ENCODE results near the gene CTSF.
"Not testable (repeated sequence)": the region's sequence is repeated elsewhere in the genome, so short reads cannot be mapped to it uniquely, and the experiment has no call there.

CTSF gene

GRCh38 chr11:66609721-66610617 is 41.6 kb upstream of the CTSF start:
- H3K4me3 Mint-ChIP-seq: no peak overlapping the region
- DNase-seq: no peak
- H3K27me3 Mint-ChIP-seq (ENCODE audit: low read depth, poor library complexity): no peaks in the 10 kb centered on the region
- H3K4me1 Mint-ChIP-seq: peaks cover under 1% of the 10 kb centered on the region
- H3K36me3 Mint-ChIP-seq (ENCODE audit: low read depth): peaks cover 22% of the 10 kb centered on the region
- H3K27ac Mint-ChIP-seq: no peak overlapping the region
- TF ChIP-seq CTCF (IDR thresholded peaks at IDR 0.05): no peak
- H3K9me3 Mint-ChIP-seq: peaks cover 7% of the 10 kb centered on the region

- peak overlapping the region; percentile 83 for H3K27ac Mint-ChIP-seq
- no peak overlapping the region for H3K4me3 Mint-ChIP-seq
- H3K9me3 Mint-ChIP-seq: peaks cover 7% of the 10 kb centered on the region
- H3K27me3 Mint-ChIP-seq (ENCODE audit: low read depth, poor library complexity): no peaks in the 10 kb centered on the region
- peaks cover 32% of the 10 kb centered on the region for H3K36me3 Mint-ChIP-seq (ENCODE audit: low read depth)
- DNase-seq: no peak
- TF ChIP-seq CTCF (IDR thresholded peaks at IDR 0.05): no peak
- H3K4me1 Mint-ChIP-seq: peaks cover 5% of the 10 kb centered on the region
Observed at GRCh38 chr11:66607126-66607834, 38.9 kb upstream of the CTSF start.

GRCh38 chr11:66606608-66607007 is 38.2 kb upstream of the CTSF start:
- not testable (repeated sequence) for H3K27ac Mint-ChIP-seq; H3K4me3 Mint-ChIP-seq; H3K9me3 Mint-ChIP-seq; DNase-seq; H3K4me1 Mint-ChIP-seq; H3K27me3 Mint-ChIP-seq (ENCODE audit: low read depth, poor library complexity)
- H3K36me3 Mint-ChIP-seq (ENCODE audit: low read depth): peaks cover 36% of the 10 kb centered on the region

- no peak for TF ChIP-seq CTCF (IDR thresholded peaks at IDR 0.05)
- no peak for DNase-seq
- Mint-ChIP-seq H3K27ac (no peak overlapping the region), H3K4me1 (peaks cover 8% of the 10 kb centered on the region), H3K27me3 (ENCODE audit: low read depth, poor library complexity) (no peaks in the 10 kb centered on the region), H3K9me3 (peaks cover 3% of the 10 kb centered on the region), H3K4me3 (no peak overlapping the region), H3K36me3 (ENCODE audit: low read depth) (peaks cover 42% of the 10 kb centered on the region)
Observed at GRCh38 chr11:66604155-66604554, 35.7 kb upstream of the CTSF start.

GRCh38 chr11:66603072-66603471 is 34.7 kb upstream of the CTSF start:
- no peak for TF ChIP-seq CTCF (IDR thresholded peaks at IDR 0.05)

GRCh38 chr11:66600631-66601233 is 32.3 kb upstream of the CTSF start:
- H3K27me3 Mint-ChIP-seq (ENCODE audit: low read depth, poor library complexity): no peaks in the 10 kb centered on the region
- no peak overlapping the region for H3K4me3 Mint-ChIP-seq
- H3K27ac Mint-ChIP-seq: no peak overlapping the region
- H3K36me3 Mint-ChIP-seq (ENCODE audit: low read depth): peaks cover 41% of the 10 kb centered on the region
- DNase-seq: no peak
- peaks cover 8% of the 10 kb centered on the region for H3K4me1 Mint-ChIP-seq
- no peaks in the 10 kb centered on the region for H3K9me3 Mint-ChIP-seq
- TF ChIP-seq CTCF (IDR thresholded peaks at IDR 0.05): no peak

More at GRCh38 chr11:66603072-66603471, 34.7 kb upstream of the CTSF start:
- H3K27ac Mint-ChIP-seq: peak overlapping the region; percentile 93
- no peaks in the 10 kb centered on the region for H3K27me3 Mint-ChIP-seq (ENCODE audit: low read depth, poor library complexity)
- H3K4me1 Mint-ChIP-seq: peaks cover 8% of the 10 kb centered on the region
- peaks cover 42% of the 10 kb centered on the region for H3K36me3 Mint-ChIP-seq (ENCODE audit: low read depth)
- no peak for DNase-seq
- no peak overlapping the region for H3K4me3 Mint-ChIP-seq
- H3K9me3 Mint-ChIP-seq: peaks cover 3% of the 10 kb centered on the region

Data from nephron progenitor cell (in vitro differentiated cells).